RKO (cell line): ENCODE data around the gene DCANP1.

Experiments used
- DNase-seq: peaks from one replicate; pipeline ENCODE4 v3.0.0-alpha.2; 2016; ENCODE audit warnings: low spot score

Gene DCANP1

GRCh38 chr5:135480511-135480910 lies 33.4 kb upstream of the DCANP1 start:
- DNase-seq = no peak

GRCh38 chr5:135478938-135479337 lies 31.8 kb upstream of the DCANP1 start:
- no peak for DNase-seq

- no peak for DNase-seq
These were observed 30.5 kb upstream of the DCANP1 start for GRCh38 chr5:135477613-135478066.

- no peak for DNase-seq
These were observed 29.8 kb upstream of the DCANP1 start for GRCh38 chr5:135476615-135477581.

- no peak for DNase-seq
These were observed 27.0 kb upstream of the DCANP1 start for GRCh38 chr5:135473956-135474670.

GRCh38 chr5:135472141-135472540 lies 25.0 kb upstream of the DCANP1 start:
- no peak for DNase-seq

- no peak for DNase-seq
These were observed 24.6 kb upstream of the DCANP1 start for GRCh38 chr5:135471726-135472125.

GRCh38 chr5:135469911-135470310 lies 22.8 kb upstream of the DCANP1 start:
- no peak for DNase-seq

GRCh38 chr5:135468541-135468940 lies 21.4 kb upstream of the DCANP1 start:
- no peak for DNase-seq

GRCh38 chr5:135467871-135468485 lies 20.8 kb upstream of the DCANP1 start:
- no peak for DNase-seq

- DNase-seq = no peak
These were observed 20.0 kb upstream of the DCANP1 start for GRCh38 chr5:135467051-135467625.

- DNase-seq = peak; percentile 41
These were observed 19.3 kb upstream of the DCANP1 start for GRCh38 chr5:135466178-135467050.

- DNase-seq = no peak
These were observed 18.4 kb upstream of the DCANP1 start for GRCh38 chr5:135465391-135466122.

GRCh38 chr5:135462304-135462703 lies 15.2 kb upstream of the DCANP1 start:
- peak; percentile 51 for DNase-seq

GRCh38 chr5:135461481-135462151 lies 14.5 kb upstream of the DCANP1 start:
- DNase-seq = no peak

- DNase-seq = no peak
These were observed 13.3 kb upstream of the DCANP1 start for GRCh38 chr5:135460246-135461033.

GRCh38 chr5:135458921-135459331 lies 11.8 kb upstream of the DCANP1 start:
- no peak for DNase-seq

- DNase-seq = no peak
These were observed 11.2 kb upstream of the DCANP1 start for GRCh38 chr5:135458356-135458755.

- peak; percentile 70 for DNase-seq
These were observed 10.4 kb upstream of the DCANP1 start for GRCh38 chr5:135457424-135458071.
